HG03378 (cell line): ENCODE results near the gene CHRND.
A peak's percentile ranks its signal among the peaks of the same experiment; 100 is the strongest.

Experiments used
- ATAC-seq: cut with Tn5 transposase; IDR thresholded peaks from one replicate; pipeline ENCODE4 v1.9.1; 2021; ENCODE audit warnings: mild to moderate bottlenecking, moderate library complexity; ENCODE audit not compliant: unreplicated experiment

CHRND gene

GRCh38 chr2:232541195-232541960, 15.4 kb downstream of the CHRND start:
- ATAC-seq: no peak

DNA sequence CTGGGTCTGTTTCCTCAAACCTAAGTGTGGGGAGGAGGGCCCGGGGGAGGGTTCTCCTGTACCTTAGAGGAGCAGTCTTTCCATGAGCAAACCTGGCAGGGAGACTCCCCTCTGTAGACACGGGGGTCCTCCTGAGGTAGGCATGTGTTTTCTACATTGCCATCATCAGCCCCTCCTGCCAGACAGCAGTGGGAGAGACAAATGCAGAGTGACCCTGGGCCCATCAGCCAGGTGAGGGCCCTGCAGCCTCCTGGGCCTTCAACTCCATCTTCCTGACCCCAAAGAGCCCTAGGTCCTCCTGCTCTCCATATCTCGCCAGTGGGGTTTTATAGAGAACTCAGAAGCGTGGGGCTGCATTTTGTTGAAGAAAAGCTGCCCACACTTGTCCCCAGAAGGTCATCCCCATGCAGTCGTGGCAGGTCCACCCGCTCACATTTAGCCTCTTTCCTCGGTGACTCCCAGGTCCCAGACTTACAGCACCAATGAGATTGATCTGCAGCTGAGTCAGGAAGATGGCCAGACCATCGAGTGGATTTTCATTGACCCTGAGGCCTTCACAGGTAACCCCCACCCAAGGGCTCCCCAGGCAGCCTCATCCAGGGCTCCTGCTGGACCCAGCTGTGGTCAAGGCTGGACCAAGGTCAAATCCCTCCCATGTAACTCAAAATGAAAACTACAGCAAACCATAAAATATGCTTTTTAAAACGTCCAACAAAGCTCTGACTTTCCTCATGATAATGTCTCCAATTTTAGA, 16.2 kb downstream of the CHRND start:
- ATAC-seq: no peak

DNA sequence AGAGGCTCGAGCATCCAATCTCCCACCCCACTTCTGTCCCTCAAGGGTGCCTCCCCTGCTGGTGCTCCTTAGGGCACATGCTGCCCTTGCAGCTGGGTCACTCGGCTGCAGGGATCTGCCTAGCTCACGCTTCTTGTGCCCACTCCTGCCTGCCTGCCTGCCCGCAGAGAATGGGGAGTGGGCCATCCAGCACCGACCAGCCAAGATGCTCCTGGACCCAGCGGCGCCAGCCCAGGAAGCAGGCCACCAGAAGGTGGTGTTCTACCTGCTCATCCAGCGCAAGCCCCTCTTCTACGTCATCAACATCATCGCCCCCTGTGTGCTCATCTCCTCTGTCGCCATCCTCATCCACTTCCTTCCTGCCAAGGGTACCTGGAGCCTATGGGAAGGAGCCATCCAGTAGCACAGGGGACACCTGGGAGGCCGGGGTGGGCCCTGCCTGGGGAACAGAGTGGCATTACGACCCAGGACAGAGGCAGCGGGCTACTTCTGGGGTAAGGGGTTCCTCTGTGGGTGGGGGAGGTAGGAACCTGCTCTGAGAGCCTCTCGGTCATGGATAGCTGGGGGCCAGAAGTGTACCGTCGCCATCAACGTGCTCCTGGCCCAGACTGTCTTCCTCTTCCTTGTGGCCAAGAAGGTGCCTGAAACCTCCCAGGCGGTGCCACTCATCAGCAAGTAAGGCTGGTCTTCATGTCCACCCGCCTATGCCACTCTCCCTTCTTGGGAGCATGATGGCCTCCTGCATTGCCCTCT, 16.9 kb downstream of the CHRND start:
- ATAC-seq: no peak

GRCh38 chr2:232543491-232543890, 17.5 kb downstream of the CHRND start:
- no peak for ATAC-seq

DNA sequence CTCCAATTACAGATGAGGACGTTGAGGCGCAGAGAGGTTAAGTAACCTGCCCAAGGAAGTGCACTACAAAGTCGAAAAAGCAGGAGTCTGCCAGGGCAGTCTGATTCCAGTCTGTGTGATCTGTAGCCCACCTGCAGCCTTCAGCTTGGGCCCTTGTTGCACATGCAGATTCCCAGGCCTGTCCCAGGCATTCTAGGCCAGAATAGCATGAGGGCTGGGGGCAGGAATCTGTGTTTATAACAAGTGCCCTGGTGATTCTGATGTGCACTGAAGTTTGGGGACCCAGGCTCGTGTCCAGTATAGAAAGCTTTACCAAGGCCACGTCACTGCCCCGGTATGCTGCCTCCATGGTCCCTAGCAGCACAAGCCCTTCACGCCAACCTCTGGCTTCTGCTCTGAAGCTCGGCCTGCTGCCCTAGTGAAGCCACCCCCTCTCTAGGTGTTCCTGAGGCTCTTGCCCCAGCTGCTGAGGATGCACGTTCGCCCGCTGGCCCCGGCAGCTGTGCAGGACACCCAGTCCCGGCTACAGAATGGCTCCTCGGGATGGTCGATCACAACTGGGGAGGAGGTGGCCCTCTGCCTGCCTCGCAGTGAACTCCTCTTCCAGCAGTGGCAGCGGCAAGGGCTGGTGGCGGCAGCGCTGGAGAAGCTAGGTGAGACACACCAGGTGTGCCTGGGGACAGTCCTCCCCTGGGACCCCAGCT, 18.1 kb downstream of the CHRND start:
- no peak for ATAC-seq

GRCh38 chr2:232544674-232545073, 18.7 kb downstream of the CHRND start:
- ATAC-seq: no peak

DNA sequence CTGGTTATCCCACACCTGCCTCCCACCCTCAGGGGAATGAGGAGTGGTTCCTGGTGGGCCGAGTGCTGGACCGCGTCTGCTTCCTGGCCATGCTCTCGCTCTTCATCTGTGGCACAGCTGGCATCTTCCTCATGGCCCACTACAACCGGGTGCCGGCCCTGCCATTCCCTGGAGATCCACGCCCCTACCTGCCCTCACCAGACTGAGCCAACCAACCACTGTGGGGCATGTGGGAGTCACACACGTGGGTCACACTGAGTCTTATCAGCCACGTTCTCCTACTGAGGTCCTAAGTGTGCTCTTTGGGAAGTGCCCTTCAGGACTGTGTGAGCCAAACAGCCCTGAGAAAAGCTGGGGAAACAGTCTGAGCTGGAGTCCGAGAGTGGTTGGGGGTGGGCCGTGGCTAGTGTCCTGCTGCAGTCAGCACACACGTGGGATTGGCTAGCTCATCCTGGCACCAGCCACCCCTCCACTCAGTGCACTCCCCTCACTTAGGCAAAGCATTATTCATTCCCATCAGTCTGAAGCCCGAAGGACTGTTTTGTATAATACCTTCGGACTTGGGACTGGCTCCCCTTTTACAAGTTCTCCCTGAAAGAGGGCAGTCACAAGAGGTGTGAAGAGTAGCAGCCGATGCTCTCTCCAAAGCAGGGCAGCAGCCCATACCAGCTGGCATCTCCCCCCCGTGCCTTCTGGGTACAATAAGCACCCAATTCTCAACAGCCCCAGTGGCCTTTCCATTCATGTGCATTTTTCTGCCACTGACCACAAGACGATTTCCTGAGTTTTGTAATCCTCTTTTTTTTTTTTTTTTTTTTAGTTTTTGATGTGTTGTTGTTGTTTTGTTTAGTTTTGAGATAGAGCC, 19.8 kb downstream of the CHRND start:
- no peak for ATAC-seq

GRCh38 chr2:232547991-232548390, 22.0 kb downstream of the CHRND start:
- ATAC-seq: no peak

GRCh38 chr2:232549655-232550353, 23.8 kb downstream of the CHRND start:
- no peak for ATAC-seq

DNA sequence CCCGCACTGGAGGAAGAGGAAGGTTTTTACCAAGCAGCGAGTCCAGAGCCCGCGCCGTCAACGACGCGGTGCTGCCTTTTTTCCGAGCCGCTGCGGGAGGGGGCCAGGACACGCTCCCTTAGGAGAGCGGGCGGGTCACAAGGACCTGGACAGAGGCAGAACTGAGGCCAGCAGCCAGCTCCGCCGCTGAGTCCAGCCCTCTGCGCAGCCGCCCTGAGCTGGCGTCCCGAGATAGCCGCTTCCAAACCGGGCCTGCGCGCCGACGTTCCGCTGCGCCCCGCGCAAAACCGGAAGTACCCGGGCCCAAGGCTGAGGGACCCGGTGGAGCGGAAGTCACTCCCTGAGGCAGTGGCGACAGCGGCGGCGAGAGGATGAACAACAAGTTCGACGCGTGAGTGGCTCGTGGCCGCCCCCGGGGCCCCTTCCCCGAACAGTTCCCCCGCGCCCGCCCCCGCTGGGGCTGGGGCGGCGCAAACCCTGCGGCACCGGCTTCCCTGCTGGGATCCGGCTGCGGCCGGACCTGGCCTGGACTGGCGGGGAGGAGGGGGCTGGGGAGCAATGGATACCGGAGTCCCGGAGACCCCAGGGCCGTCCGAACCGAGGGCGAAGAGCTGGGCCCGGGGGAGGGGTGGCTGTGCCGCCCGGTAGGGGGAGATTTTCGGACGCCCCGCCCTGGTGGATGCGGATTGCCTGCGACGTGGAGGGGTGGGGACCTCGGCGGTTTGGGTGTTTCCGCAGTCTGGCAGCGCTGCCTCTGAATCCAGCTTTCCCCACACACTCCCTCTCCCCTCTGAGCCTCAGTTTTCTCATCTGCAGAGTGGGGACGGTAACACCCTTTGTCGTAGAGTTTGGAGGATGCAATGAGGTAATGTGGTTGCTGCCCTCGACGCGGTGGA, 24.6 kb downstream of the CHRND start, which contains the start of the genes EIF4E2 and TIGD1:
EIF4E2 (plus strand) TSS at position 336 of the 896 bp plus-strand sequence; CDS start at position 372, 36 bp downstream.
TIGD1 (minus strand) TSS at position 204 of the 896 bp plus-strand sequence. CDS start 675 bp downstream, outside the sequence.
- ATAC-seq: peak; percentile 85

GRCh38 chr2:232551250-232551638, 25.3 kb downstream of the CHRND start:
- ATAC-seq: no peak

GRCh38 chr2:232551776-232552175, 25.8 kb downstream of the CHRND start:
- no peak for ATAC-seq

DNA sequence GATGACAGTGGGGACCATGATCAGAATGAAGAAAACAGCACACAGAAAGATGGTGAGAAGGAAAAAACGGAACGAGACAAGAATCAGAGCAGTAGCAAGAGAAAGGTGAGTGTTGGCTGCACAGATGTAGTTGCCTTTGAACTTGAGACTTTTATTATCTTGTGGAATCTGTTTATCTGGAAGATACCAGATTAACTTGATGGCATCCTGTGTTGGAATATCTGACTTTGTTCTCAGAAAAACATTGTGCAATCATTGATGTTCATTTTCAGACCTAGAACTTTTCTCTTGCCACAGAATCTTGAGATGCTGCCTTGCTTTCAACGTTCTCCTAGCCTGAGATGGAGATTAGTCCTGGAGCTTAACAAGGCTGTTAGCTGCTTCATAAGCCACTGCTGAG, 30.5 kb downstream of the CHRND start:
- ATAC-seq: no peak

DNA sequence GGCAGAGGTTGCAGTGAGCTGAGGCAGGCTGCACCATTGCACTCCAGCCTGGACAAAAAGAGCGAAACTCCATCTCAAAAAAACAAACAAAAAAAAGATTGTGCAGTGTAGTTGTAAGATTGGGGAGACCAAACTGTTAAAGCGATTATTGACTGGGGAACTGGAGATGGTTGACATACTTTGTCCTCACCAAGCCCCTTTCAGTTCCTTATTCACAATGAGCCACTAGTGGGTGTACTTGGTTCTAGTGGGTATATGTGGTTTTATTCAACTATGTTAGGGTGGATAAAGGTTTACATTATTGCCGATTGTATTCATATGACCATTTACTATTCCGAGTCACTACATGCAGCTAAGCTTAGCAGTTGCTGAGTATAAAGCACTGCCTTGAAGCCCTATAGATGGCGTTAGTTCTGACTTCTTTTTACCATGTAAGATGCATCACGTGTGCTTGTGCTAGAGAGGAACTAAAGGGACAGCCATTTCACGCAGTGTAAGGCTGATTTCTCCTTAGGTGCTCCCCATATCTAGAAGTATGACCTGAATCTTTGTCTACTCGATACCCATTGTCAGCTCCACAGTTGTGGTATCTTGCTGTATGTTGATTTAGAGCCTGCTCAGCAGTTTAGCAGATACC, 36.7 kb downstream of the CHRND start:
- ATAC-seq: no peak

DNA sequence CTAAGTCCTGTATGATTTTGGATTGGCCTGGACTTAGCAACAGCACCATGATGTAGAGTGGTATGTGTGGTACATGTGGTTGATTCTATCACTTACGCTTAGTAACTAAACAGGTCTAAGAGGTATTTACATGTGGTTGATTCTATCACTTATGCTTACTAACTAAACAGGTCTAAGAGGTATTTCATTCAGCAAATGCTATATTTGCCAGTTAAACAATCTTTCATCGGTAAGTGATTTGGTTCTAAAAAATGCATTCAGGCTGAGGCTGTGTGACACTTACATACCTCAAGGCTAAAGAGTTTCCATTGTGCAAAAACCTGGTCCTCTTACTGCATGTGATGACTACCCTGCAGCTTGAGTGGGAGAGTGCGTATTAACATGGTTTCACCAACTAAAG, 37.6 kb downstream of the CHRND start:
- ATAC-seq: no peak

DNA sequence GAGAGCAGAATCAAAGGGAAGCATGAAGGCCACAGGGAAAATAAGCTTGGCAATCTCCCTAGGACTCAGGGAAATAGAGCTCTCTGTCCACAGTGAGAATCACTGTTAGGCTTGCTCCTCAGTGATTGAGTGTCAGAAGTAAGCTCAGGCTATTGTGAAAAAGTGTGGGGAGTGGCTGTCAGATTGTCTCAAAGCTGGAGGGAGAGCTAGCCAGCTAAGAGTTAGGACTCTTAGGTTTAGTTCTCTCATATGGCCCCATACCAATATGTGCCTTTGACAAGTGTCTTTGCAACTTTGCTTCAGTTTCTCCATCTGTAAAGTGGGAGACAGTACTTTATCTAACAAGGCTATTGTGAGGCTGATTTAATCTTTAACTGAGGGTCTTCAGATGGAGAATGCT, 41.8 kb downstream of the CHRND start:
- no peak for ATAC-seq

DNA sequence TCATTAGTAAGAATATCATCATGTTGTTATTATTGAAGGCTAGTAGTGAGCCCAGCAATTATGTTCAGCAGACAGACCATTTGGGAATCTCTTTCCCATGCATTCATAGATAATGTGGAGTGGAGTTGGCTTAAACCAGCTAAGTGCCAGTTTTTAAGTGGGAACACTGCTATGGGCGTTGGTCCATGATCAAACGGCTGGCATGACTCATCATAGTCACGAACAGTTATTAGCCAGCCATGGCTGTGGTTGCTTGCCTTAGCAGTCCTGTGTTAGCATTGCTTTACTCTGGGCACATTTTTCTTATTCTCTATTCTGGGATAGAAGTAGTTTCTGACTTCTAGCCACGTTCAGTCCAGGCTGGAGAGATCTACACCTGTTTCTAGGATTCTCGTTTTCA, 42.2 kb downstream of the CHRND start:
- no peak for ATAC-seq

- ATAC-seq: no peak
These were observed 43.6 kb downstream of the CHRND start for GRCh38 chr2:232569541-232569940.
